HepG2 (cell line): ENCODE results near the gene CASKIN1. TPM values are rescaled to one million over a fixed set of nuclear protein-coding genes. Genes with fewer than 3 reads are reported as not detected.

Experiments
- HMGXB4 ChIP-seq, 2 experiments: sonication (generic) in 1 of 2; formaldehyde crosslinking in 1 of 2; IDR thresholded peaks; 2 replicates each; pipeline versions ENCODE4 v1.4.0 to v1.6.1; 2018 to 2020; ENCODE audit warnings: missing genetic modification reagents in 2 of 2, borderline replicate concordance in 1 of 2, low read depth in 1 of 2, mild to moderate bottlenecking in 1 of 2, missing biosample characterization in 1 of 2
- MAFK ChIP-seq, 2 experiments: IDR thresholded peaks in 1 of 2; conservative IDR thresholded peaks in 1 of 2; 2 replicates each; pipeline ENCODE4 v1.6.1; 2011; ENCODE audit warnings: improper control_type of control experiment in 2 of 2, low read length in 2 of 2
- MED13 ChIP-seq: sonication (generic); formaldehyde crosslinking; IDR thresholded peaks from 2 replicates; pipeline ENCODE4 v1.5.0; 2020; ENCODE audit warnings: missing genetic modification reagents
- POGZ ChIP-seq: sonication (generic); formaldehyde crosslinking; IDR thresholded peaks from 2 replicates; pipeline ENCODE4 v1.4.0; 2020; ENCODE audit warnings: mild to moderate bottlenecking, missing genetic modification reagents
- POLR2AphosphoS2 ChIP-seq: IDR thresholded peaks from 2 replicates; pipeline ENCODE4 v1.6.1; 2011; ENCODE audit warnings: low read depth, low read length, improper control_type of control experiment
- RFX3 ChIP-seq: IDR thresholded peaks from 2 replicates; pipeline ENCODE4 v1.6.1; 2016; ENCODE audit warnings: missing biosample characterization, missing genetic modification reagents
- SRF ChIP-seq: IDR thresholded peaks from 2 replicates; pipeline ENCODE4 v1.6.1; 2011; ENCODE audit warnings: mild to moderate bottlenecking, low read depth, low read length, moderate library complexity
- THAP11 ChIP-seq: IDR thresholded peaks from 2 replicates; pipeline ENCODE4 v1.6.1; 2016; ENCODE audit warnings: missing biosample characterization, missing genetic modification reagents
- TMF1 ChIP-seq: sonication (generic); formaldehyde crosslinking; IDR thresholded peaks from 2 replicates; pipeline ENCODE4 v1.8.1; 2022; ENCODE audit warnings: low read depth, missing genetic modification reagents
- ZBTB4 ChIP-seq: sonication (generic); formaldehyde crosslinking; IDR thresholded peaks from 2 replicates; pipeline ENCODE4 v1.4.0; 2020; ENCODE audit warnings: missing genetic modification reagents, mild to moderate bottlenecking, borderline replicate concordance
- ZKSCAN5 ChIP-seq: sonication (generic); formaldehyde crosslinking; IDR thresholded peaks from 2 replicates; pipeline ENCODE4 v1.5.1; 2020; ENCODE audit warnings: mild to moderate bottlenecking, missing genetic modification reagents
- ZKSCAN8 ChIP-seq: IDR thresholded peaks from 2 replicates; pipeline ENCODE4 v1.6.1; 2016; ENCODE audit warnings: borderline replicate concordance, missing genetic modification reagents, missing compliant biosample characterization
- ZNF205 ChIP-seq: IDR thresholded peaks from 2 replicates; pipeline ENCODE4 v1.6.1; 2018; ENCODE audit warnings: missing biosample characterization, missing genetic modification reagents
- ZNF331 ChIP-seq: sonication (generic); formaldehyde crosslinking; IDR thresholded peaks from 2 replicates; pipeline ENCODE4 v1.4.0; 2020; ENCODE audit warnings: missing genetic modification reagents
- ZNF333 ChIP-seq: sonication (generic); formaldehyde crosslinking; IDR thresholded peaks from 2 replicates; pipeline ENCODE4 v1.4.0; 2020; ENCODE audit warnings: mild to moderate bottlenecking, missing genetic modification reagents, borderline replicate concordance
- ZNF510 ChIP-seq: sonication (generic); formaldehyde crosslinking; IDR thresholded peaks from 2 replicates; pipeline ENCODE4 v1.4.0; 2020; ENCODE audit warnings: low read depth, mild to moderate bottlenecking, missing genetic modification reagents
- ZNF549 ChIP-seq: sonication (generic); formaldehyde crosslinking; IDR thresholded peaks from 2 replicates; pipeline ENCODE4 v1.5.0; 2020; ENCODE audit warnings: missing genetic modification reagents
- ZNF703 ChIP-seq: sonication (generic); formaldehyde crosslinking; IDR thresholded peaks from 2 replicates; pipeline ENCODE4 v1.5.1; 2020; ENCODE audit warnings: missing genetic modification reagents, mild to moderate bottlenecking, moderate library complexity, borderline replicate concordance
- ZNF841 ChIP-seq: sonication (generic); formaldehyde crosslinking; IDR thresholded peaks from 2 replicates; pipeline ENCODE4 v1.8.1; 2023; ENCODE audit warnings: missing genetic modification reagents, borderline replicate concordance
- polyA plus RNA-seq, 8 experiments: library from polyadenylated mRNA; depleted of rRNA in 3 of 8; stranded (reverse) in 7 of 8; unstranded in 1 of 8; fragments of >200 nt; fragmentation: Illumina TruSeq in 4 of 8; extraction: Trizol in 4 of 8; gene quantifications; 2 replicates each; pipeline versions ENCODE4 v1.2.1 to v1.2.3, GENCODE V29; 2011 to 2016; ENCODE audit warnings: low read depth in 4 of 8, missing spikeins in 1 of 8, mixed read lengths in 1 of 8; ENCODE audit not compliant: insufficient read depth in 1 of 8
- total RNA-seq, 5 experiments: library from RNA; depleted of rRNA; stranded (reverse); fragments of >200 nt; fragmentation: Illumina TruSeq; extraction: Trizol; gene quantifications; 2 replicates each; pipeline ENCODE4 v1.2.3, GENCODE V29; 2016; ENCODE audit warnings: low read depth in 1 of 5
- TF ChIP-seq, protein P1 (sequence below): sonication (generic); formaldehyde crosslinking; IDR thresholded peaks from 2 replicates; pipeline ENCODE4 v1.9.0; 2021; ENCODE audit warnings: missing genetic modification reagents, borderline replicate concordance
- TF ChIP-seq, protein P2 (sequence below): sonication (generic); formaldehyde crosslinking; IDR thresholded peaks from 2 replicates; pipeline ENCODE4 v1.4.0; 2020; ENCODE audit warnings: missing genetic modification reagents

CASKIN1 gene
- total and polyA plus RNA-seq, 2 of the 13 experiments (the other 11 are each of a cell fraction or from before 2014, with no cell fraction given): 1.2 to 2.2 TPM

DNA sequence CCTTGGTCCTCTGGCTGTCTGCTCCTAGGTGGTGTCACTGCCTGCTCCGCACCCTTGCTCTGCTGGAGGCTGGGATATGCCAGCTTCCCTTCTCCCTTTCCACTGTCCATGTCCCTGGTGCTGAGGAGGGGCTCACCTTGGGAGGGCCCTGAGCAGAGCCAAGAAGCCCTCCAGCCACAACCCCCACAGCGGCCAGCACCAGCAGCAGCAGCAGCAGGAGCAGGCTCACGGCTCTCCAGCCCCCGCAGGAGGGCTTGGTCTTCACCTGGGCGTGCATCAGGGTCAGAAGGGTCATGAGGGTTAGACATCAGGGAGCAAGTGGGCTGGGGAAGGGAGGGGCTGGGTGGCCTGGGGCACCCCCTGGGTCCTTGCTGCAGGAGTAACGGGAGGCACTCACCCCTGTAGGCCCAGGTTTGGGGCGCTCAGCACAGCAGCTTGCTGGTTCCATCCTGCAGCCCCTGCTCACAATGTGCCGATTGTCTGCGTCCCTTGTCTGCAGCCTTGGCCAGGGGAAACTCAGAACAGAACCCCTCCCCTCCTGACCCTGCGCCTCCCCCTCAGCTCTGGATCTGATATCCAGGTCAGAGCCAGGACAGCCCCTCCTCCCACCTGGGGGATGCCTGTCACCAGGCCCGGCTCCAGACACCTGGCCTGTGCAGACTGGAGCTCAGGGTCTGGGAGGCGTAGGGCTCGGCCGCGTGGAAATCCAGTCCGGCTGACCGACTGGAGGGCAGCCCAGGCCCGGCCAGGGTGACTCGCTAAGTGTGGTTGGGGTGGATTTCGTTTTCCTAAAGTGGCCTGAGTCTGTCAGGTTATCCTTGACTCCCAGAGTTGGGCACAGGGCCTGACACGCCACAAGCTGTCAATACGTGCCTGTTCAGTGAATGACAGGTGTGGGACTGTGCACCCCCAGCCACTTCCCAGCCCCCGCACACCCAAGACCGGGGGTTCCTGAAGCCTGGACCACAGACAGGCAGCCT, 14.3 kb upstream of the CASKIN1 start, which contains the start of gene BRICD5 (continued):
- TF ChIP-seq POLR2AphosphoS2 (no peak), ZBTB4 (no peak), ZNF205 (CRISPR knock-in tag) (no peak), RFX3 (CRISPR knock-in tag) (no peak), TMF1 (0 out of 2 replicates have a peak, but pooled peaks have one; percentile 36), MED13 (no peak; the same call in 1 of the 2 replicates), ZNF510 (no peak), HMGXB4 (CRISPR knock-in tag; IDR thresholded peaks at IDR 0.05; ENCODE audit: borderline replicate concordance in 1 of 2, low read depth in 1 of 2) (no peak), ZNF841 (CRISPR knock-in tag) (no peak), ZNF703 (CRISPR knock-in tag) (no peak), ZNF549 (no peak), ZNF331 (peak; percentile 13; the same call in 1 of the 2 replicates), ZNF333 (no peak), THAP11 (CRISPR knock-in tag) (no peak), MAFK (conservative IDR thresholded peaks at IDR 0.05 in 1 of 2, IDR thresholded peaks at IDR 0.05 in 1 of 2; ENCODE audit: low read length in 2 of 2) (no peak), SRF (no peak), POGZ (CRISPR knock-in tag) (no peak), ZKSCAN8 (CRISPR knock-in tag) (no peak), ZKSCAN5 (CRISPR knock-in tag) (no peak)
- TF ChIP-seq, protein P1, sequence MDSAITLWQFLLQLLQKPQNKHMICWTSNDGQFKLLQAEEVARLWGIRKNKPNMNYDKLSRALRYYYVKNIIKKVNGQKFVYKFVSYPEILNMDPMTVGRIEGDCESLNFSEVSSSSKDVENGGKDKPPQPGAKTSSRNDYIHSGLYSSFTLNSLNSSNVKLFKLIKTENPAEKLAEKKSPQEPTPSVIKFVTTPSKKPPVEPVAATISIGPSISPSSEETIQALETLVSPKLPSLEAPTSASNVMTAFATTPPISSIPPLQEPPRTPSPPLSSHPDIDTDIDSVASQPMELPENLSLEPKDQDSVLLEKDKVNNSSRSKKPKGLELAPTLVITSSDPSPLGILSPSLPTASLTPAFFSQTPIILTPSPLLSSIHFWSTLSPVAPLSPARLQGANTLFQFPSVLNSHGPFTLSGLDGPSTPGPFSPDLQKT (CRISPR knock-in tag): no peak
- TF ChIP-seq, protein P2, sequence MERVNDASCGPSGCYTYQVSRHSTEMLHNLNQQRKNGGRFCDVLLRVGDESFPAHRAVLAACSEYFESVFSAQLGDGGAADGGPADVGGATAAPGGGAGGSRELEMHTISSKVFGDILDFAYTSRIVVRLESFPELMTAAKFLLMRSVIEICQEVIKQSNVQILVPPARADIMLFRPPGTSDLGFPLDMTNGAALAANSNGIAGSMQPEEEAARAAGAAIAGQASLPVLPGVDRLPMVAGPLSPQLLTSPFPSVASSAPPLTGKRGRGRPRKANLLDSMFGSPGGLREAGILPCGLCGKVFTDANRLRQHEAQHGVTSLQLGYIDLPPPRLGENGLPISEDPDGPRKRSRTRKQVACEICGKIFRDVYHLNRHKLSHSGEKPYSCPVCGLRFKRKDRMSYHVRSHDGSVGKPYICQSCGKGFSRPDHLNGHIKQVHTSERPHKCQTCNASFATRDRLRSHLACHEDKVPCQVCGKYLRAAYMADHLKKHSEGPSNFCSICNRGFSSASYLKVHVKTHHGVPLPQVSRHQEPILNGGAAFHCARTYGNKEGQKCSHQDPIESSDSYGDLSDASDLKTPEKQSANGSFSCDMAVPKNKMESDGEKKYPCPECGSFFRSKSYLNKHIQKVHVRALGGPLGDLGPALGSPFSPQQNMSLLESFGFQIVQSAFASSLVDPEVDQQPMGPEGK (CRISPR knock-in tag): peak; percentile 87
